ENCODE data around the gene CLSTN1. TPM values are rescaled to one million over a fixed set of nuclear protein-coding genes. Genes with fewer than 3 reads are reported as not detected.
A peak's percentile ranks its signal among the peaks of the same experiment; 100 is the strongest.
"Not testable (repeated sequence)": the region's sequence is repeated elsewhere in the genome, so short reads cannot be mapped to it uniquely, and the experiment has no call there.

The CLSTN1 gene
- total RNA-seq, 1 donor from 2014 or later = 48.6 TPM

DNA sequence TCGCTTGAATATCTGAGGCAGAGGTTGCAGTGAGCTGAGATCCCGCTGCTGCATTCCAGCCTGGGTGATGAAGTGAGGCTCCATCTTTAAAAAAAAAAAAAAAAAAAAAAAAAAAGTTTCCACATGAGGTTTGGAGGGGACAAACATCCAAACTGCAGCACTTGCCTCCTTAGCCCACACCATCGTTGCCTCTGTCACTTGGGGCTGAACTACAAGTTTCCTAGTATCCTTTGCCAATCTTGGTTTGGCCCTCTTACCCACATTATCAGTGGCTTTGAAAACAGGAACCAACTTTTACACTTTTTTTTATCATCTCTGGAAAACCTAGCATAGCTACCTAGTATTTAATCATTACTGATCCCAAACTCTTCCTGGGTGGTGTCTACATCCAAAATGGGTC lies 59.2 kb downstream of the CLSTN1 start:
- DNase-seq (ENCODE audit: low read depth in 2 of 2) = no peak

DNA sequence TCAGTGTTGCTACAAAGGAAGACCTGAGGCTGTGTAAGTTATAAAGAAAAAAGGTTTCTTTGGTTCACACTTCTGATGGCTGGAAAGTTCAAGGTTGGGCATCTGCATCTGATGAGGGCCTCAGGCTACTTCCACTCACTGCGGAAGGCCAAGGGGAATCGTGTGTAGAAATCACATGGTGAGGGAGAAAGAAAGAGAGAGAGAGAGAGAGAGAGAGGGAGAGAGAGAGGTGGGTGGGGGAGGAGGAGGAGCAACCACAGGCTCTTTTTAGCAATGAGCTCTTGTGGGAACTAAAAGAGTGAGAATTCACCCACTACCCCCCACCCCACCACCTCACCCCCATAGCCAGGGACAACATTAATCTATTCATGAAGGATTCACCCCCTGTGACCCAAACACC lies 59.9 kb downstream of the CLSTN1 start:
- DNase-seq (ENCODE audit: low read depth in 2 of 2) = no peak

DNA sequence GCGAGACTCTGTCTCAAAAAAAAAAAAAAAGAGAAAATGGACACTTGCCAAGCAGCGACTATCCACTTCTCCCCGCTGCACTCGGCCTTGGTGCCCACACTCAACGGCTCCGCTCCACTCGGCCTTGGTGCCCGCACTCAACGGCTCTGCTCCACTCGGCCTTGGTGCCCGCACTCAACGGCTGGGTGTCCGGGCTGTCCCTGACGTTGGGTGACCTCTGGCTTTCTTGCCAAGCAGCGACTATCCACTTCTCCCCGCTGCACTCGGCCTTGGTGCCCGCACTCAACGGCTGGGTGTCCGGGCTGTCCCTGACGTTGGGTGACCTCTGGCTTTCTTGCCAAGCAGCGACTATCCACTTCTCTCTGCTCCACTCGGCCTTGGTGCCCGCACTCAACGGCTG lies 61.3 kb downstream of the CLSTN1 start:
- not testable (repeated sequence) for DNase-seq (ENCODE audit: low read depth in 2 of 2)

DNA sequence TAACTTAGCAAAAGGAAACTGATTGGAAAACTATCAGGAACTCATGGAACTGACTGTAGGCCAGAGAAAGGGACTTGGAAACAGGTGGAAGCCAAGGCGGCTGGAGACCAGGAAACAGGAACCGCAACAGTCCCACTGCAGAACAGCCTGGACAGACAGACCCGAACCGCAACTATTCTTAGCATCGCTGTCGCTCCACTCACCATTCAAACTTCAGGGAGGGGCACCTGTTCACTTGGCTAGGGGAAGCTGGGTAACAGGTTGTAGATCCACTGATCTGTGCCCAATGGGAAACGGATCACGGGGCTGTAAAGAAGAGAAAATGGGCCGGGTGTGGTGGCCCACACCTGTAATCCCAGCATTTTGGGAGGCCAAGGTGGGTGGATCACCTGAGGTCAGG lies 61.9 kb downstream of the CLSTN1 start:
- DNase-seq (ENCODE audit: low read depth in 2 of 2) = no peak

DNA sequence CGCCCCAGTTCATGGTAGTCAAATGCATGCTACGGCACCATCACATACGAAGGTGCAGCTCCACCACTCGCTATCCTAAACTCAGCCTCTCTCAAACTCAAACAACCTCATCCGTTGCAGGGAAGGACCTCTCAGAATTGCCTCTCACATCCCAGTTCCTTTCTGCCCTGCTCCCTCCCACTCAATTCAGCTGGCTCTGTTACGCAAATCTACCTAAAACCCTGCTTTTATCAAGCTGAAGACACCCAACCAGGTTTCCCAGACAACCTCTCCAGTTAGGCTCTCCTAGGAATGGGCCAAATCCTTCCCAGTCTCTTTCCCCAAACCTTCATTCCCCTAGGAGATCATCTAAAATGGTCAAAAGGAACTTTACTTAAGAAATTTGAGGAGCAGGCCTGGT lies 62.9 kb downstream of the CLSTN1 start:
- no peak for DNase-seq (ENCODE audit: low read depth in 2 of 2)

DNA sequence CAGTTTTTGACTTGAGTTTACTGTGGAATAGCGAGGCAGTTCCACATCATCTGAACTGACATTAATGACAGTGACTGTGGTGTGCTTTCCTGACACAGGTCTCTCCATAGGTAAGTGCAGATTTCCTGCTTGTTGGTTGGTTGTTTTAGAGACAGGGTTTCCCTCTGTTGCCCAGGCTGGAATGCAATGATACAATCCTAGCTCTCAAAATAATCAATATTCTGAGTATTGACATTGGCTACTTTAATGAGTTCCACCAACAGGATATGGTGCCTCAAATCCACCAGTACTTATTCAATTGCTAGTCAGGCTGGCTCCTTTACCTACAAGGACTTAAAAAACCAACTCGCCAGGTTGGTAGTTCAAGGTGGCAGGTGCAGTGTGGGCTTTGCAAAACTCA lies 63.8 kb downstream of the CLSTN1 start:
- no peak for DNase-seq (ENCODE audit: low read depth in 2 of 2)

DNA sequence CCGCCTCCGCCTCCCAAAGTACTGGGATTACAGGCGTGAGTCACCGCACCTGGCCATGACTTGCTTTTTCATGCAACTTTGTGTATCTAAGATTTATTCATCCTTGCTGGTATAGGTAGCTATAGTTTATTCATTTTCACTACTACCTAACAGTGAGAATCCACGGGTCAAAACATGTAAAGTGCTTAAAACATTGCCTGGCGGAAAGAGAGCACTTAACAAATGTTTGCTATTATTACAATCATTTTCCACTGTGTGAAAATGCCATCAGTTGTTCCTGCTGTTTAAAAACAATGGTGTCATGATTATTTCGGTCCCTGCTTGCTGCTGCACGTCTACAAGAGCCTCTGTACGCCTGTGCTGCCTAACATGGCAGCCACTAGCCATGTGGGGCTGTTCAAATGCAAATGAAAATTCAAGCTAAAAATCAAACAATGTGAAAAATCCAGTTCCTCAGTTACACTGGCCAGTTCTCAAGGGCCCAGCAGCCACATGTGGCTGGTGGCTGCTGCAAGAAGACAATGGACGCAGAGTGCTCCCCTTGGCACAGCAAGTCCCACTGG lies 65.1 kb downstream of the CLSTN1 start:
- peak in 1 of 2 donors; percentile 58 for DNase-seq (ENCODE audit: low read depth in 2 of 2)

DNA sequence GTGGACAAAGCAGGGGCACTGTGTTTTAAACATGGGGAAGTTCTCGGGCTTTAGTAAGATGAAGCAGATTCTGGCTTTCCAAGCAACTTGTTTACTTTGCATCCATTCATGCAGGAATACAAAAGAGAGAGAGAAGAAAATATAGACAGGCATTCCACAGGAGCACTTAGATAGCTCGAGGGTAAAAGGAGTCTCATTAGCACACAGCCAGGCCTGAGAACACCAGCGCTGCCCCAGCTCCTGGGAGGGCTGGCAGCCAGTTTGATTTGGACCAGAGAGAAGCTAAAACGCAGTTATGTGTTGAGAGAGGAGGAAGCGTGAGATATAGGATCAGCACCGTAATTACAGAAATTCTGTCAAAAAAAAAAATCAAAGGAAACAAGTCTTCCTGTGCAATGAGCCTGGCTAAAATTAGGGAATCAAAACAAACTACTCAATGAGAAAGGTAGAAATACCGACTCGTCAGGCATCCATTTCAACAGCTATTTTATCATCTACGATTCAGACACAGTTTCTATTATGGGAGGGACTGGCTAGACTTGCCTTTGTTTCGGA lies 68.2 kb downstream of the CLSTN1 start:
- DNase-seq (ENCODE audit: low read depth in 2 of 2) = peak in 1 of 2 donors; percentile 86

DNA sequence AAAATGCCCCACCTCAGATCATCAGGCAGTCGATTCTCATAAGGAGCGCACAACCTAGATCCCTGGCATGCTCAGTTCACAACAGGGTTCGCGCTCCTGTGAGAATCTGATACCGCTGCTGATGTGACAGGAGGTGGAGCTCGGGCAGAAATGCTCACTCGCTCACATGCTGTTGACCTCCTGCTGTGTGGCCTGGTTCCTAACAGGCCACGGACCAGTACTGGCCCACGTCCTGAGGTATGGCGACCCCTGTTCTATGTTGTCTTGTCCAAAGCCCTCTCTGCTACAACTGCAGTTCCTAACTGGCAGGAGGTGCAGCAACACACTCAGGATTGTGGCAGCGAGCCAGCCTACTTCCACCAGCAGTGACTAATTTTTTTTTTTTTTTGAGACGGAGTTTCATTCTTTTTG lies 70.6 kb downstream of the CLSTN1 start:
- peak; percentile 82 to 91 for DNase-seq (ENCODE audit: low read depth in 2 of 2)

DNA sequence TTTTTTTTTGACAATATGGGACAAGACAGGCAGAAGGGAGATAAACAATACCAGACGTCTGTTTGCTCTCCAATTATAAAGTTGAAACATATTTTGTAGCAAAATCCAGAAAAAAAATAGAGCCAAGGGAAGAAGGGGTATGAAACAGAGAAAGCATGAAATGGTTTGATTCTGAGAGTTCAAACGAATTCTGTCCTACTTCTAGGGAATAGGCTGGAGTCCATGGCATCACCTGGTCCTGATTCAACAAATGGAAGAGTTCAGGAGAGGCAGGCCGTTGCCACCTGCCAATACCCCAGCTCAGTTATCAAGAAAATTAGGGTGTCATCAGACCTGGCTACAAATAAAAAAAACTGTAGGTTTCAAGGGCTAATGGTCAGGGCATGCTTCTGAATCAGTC lies 71.8 kb downstream of the CLSTN1 start:
- DNase-seq (ENCODE audit: low read depth in 2 of 2) = no peak

DNA sequence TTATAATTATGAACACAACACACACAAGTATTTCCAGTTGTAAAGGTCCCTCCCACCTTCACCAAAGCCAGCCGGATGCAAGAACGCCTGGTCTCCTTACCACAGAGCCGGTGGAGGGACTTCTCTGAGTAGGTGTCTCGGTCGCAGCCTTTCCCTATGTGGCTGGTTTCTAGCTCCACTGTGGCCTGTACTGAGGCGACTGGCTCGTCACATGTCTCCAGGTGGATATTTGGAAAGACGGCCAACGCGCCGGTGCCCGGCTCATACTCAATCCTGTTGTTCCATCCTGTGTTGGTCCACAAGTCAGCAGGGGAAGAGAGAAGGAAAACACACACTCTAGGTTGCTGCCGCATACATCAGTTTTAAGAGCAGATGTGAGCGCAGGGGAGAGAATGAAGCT lies 74.4 kb downstream of the CLSTN1 start:
- DNase-seq (ENCODE audit: low read depth in 2 of 2) = no peak

DNA sequence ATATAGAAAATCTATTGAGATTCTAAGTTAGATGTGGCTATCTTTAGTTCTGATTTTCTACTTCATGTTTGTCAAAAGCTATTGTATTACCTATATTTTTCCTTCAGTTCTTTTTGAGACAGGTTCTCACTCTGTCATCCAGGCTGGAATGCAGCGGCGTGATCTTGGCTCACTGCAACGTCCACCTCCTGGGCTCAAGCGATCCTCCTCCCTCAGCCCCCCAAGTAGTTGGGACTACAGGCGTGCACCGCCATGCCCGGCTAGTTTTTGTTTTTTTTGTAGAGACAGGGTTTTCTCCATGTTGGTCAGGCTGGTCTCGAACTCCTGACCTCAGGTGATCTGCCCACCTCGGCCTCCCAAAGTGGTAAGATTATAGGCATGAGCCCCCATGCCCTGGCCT lies 75.4 kb downstream of the CLSTN1 start:
- DNase-seq (ENCODE audit: low read depth in 2 of 2) = not testable (repeated sequence)

DNA sequence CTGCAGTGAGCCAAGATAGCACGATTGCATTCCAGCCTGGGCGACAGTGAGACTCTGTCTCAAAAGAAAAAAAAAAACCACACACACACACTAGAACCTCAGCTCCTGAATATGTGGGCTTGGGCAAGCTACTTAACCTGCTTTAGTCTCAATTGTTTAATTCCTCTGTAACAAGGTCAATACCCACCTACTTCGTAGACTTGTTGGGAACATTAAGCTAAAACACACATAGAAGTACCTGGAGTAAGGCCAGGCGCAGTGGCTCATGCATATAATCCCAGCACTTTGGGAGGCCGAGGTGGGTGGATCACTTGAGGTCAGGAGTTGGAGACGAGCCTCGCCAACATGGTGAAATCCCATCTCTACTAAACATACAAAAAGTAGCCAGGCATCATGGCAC lies 77.1 kb downstream of the CLSTN1 start:
- DNase-seq (ENCODE audit: low read depth in 2 of 2) = no peak

DNA sequence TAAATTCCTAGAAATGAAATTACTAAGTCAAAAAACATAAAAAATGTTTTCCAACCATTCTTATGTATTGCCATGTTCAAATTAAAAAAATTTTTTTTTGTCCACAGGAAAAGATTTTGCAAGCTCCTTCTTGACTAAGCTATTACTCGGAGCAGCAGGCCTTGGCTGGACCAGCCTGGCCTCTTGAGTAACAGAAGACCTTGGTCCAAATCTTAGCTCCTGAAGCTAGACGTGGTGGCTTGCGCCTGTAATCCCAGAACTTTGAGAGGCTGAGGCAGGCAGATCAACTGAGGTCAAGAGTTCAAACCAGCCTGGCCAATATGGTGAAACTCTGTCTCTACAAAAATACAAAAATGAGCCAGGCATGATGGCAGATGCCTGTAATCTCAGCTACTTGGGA lies 77.6 kb downstream of the CLSTN1 start:
- DNase-seq (ENCODE audit: low read depth in 2 of 2) = no peak

DNA sequence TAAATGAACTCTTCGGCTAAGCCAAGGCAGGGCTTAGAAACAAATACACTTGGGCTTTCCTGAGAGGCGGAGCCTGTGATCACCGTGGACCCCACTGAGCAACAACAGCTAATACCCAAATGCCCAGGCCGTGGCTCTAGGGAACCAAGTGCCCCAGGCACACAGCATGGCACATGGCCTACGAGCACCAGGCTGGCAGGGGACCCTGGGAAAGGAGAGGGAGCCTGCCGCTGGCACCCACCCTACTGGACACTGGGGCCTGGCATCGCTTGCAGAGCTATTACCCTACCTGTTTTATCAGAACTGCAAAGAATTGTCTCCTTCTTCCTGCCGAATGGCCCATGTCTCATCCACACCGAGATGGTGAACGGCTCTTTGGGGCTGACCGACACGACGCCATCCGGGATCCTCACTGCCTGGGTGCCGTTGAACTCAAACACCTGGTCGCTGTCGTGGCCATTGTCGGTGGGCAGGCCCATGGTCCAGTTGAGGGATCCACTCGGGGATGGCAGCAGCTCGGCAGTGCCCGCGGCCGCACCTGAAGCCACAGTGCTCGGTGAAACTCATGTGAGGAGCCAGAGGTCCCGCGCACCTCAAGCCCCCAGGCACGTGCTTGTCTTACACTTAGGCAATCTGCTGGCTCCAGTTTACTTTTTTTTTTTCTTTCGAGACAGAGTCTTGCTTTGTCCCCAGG lies 79.5 kb downstream of the CLSTN1 start:
- DNase-seq (ENCODE audit: low read depth in 2 of 2) = no peak

DNA sequence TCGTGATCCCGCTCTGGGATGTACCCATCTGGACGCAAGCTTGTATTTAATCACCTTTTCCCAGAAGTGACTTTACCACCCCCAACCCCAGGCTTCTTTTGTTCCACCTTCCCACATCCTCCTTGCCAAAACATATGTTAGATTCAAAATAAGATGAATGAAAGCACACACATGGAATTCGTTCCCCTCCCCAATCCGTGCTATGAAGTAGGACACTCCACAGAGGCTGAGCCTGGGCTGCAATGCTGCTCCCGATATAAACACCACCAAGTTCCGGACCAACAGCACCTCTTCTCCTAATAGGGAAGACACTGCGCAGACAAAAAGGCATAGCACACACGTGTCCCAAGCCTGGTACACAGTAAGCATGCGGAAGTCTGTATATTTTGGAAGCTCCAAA lies 86.1 kb downstream of the CLSTN1 start:
- DNase-seq (ENCODE audit: low read depth in 2 of 2) = no peak

DNA sequence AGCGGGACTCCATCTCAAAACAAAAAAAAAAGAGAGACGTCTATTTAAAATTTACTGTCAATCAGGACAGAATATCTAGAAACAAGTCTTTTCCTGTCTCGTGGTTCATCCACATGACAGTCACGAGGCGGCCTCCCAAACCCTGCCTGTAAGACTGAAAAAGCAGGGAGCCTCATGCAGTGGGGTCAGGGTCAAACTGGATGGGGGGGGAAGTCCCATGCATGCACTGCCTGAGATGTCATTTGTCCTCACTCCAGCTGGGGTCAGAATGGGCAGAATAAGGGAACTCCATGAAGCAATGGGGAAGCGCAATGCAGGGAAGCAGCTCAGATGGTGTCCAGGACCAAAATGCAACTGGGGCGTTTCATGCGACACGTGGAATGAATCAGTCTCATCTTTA lies 86.7 kb downstream of the CLSTN1 start:
- DNase-seq (ENCODE audit: low read depth in 2 of 2) = no peak

DNA sequence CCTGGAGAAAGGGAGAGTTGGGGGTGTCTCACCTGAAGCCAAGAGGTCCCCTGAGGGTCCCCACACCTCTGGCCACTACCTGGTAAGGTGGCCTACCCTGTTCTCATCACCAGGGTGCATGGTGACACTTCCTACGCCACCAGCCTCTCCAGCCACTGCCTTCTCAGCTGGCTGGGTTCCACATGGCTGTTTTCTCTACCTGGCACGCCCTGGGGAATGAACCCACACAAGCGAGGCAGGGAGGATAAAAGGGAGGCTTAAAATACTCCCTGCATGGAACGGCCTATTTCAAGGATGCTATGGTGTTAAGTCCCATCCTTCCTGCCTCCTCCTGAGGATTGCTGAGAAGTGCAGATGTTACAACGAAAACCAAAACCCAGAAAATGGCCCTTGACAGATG lies 87.5 kb downstream of the CLSTN1 start:
- DNase-seq (ENCODE audit: low read depth in 2 of 2) = no peak

DNA sequence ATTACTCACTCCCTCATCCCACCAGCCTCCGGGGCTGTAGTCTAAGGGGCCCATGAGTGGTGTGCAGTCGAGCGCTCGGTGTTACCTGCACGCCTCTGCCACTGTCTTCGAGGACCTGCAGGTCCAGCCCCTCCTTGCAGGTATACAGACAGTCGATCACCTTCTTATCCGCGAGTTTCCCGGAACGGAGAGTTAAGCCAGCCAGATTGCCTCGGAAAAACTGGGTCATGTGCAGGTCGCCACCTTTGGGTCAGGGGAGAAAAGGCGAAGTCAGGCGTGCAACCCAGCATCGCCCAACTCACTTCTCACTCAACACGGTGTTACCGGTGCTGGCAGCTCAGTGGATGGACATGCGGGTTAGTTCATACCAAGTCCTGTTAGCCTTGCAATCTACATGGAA lies 88.0 kb downstream of the CLSTN1 start:
- DNase-seq (ENCODE audit: low read depth in 2 of 2) = no peak

DNA sequence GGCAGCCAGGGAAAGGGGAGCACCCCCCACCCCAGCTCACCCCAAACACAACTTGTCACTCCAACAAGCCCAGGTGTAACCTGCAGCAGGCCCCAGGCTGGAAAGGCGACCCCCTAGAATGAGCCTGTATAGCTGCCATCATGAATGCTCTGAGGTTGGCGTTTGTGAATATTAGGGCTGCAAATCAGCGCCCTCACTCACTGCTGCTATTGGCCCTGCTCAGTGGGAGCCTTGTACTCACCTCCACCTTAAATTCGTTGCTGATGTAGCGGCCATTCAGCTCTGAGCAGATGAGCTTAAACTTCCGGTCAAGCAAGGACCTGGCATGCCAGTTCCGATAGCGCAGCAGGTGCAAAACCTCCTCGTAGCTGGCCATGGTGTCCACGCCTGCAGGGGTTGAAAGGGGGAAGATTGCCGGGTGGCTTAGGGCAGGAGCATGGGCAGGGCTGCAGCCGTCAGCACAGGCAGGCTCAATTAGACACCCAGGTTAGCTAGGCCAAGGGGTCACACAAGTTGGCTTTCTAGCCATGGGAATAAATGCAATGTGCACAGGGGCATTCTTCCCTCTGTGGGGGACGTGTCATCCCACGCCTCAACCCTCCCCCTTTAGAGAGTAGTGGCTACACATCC lies 90.5 kb downstream of the CLSTN1 start:
- no peak for DNase-seq (ENCODE audit: low read depth in 2 of 2)

DNA sequence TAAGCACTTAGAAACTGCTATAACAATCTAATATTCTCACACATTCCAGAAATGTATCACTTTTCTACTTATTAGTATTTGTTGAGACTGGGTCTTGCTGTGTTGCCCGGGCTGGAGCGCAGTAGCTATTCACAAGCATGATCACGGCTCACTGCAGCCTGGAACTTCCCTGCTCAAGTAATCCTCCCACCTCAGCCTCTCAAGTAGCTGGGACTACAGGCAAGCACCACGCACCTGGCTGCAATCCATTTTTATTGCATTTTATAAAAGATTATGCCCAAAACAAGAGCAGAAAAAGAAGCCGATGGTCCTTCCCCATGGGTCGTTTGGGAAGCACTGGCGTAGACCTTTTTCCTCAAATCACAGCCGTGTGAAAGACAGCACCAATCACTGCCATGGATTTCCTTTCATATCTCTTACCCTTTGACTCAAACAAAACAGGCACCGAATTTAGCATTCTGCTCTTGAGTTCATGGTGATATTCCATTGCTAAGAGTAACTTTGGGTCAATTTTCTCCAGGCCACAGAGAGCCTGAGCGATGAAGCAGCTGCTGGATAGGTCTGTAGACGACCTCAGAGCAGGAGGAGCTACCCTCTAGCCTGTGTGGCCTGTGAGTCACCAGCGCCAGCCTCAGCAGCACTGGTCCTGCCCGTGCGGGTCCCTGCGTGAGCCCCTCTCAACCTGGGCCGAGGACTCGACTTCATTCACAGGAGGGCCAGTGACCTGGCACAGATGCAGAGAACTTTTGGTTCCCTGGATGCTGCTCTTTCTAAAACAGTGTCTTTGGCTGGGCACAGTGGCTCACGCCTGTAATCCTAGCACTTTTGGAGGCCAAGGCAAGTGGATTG lies 91.4 kb downstream of the CLSTN1 start:
- no peak for DNase-seq (ENCODE audit: low read depth in 2 of 2)

DNA sequence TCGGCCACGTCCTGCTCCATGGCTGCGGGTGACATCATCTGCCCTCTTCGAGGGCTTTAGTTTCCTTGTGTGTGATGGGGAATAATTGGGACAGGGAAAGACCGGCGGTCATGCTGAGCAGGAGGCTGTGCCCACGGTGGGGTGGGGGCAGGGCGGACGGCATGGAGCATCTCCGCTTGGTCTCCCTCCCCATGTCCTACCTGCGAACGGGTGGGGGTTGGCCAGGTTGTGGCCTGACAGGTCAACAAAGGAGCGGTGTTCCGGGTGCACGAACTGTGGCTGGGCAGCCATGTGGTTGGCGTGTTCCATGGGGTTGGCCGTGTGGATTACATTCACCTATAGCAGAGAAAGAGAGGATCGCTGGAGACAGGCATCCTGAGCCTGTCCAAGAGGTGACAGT lies 92.2 kb downstream of the CLSTN1 start:
- no peak for DNase-seq (ENCODE audit: low read depth in 2 of 2)
